22Rv1 (cell line): ENCODE measurements around the gene TENT5C.

Experiments used
- ZFX ChIP-seq: fragments of 450-650 bp; IDR thresholded peaks from 2 replicates; pipeline ENCODE4 v1.6.1; 2017; ENCODE audit warnings: antibody characterized with exemption, borderline replicate concordance
- TF ChIP-seq, protein P1 (sequence below): fragments of 450-650 bp; IDR thresholded peaks from 2 replicates; pipeline ENCODE4 v1.5.1; 2017; ENCODE audit warnings: mild to moderate bottlenecking

GRCh38 chr1:117646956-117647355 lies 41.1 kb downstream of the TENT5C start:
- TF ChIP-seq, protein P1, sequence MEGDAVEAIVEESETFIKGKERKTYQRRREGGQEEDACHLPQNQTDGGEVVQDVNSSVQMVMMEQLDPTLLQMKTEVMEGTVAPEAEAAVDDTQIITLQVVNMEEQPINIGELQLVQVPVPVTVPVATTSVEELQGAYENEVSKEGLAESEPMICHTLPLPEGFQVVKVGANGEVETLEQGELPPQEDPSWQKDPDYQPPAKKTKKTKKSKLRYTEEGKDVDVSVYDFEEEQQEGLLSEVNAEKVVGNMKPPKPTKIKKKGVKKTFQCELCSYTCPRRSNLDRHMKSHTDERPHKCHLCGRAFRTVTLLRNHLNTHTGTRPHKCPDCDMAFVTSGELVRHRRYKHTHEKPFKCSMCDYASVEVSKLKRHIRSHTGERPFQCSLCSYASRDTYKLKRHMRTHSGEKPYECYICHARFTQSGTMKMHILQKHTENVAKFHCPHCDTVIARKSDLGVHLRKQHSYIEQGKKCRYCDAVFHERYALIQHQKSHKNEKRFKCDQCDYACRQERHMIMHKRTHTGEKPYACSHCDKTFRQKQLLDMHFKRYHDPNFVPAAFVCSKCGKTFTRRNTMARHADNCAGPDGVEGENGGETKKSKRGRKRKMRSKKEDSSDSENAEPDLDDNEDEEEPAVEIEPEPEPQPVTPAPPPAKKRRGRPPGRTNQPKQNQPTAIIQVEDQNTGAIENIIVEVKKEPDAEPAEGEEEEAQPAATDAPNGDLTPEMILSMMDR, result no peak
- no peak for TF ChIP-seq ZFX
